ENCODE data around the gene TMEM107.

GRCh38 chr17:8160224-8160577 lies 16.0 kb downstream of the TMEM107 start:
- TF ChIP-seq, protein P1, sequence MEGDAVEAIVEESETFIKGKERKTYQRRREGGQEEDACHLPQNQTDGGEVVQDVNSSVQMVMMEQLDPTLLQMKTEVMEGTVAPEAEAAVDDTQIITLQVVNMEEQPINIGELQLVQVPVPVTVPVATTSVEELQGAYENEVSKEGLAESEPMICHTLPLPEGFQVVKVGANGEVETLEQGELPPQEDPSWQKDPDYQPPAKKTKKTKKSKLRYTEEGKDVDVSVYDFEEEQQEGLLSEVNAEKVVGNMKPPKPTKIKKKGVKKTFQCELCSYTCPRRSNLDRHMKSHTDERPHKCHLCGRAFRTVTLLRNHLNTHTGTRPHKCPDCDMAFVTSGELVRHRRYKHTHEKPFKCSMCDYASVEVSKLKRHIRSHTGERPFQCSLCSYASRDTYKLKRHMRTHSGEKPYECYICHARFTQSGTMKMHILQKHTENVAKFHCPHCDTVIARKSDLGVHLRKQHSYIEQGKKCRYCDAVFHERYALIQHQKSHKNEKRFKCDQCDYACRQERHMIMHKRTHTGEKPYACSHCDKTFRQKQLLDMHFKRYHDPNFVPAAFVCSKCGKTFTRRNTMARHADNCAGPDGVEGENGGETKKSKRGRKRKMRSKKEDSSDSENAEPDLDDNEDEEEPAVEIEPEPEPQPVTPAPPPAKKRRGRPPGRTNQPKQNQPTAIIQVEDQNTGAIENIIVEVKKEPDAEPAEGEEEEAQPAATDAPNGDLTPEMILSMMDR (IDR thresholded peaks at IDR 0.05; ENCODE audit: low read depth, low read length), result no peak
- no peak for TF ChIP-seq EZH2phosphoT487 (IDR thresholded peaks at IDR 0.05; ENCODE audit: low read depth)
